Right lobe of liver (tissue), 6 donors: Measurements from ENCODE around the gene DIPK2B. TPM values are rescaled to one million over a fixed set of nuclear protein-coding genes. Genes with fewer than 3 reads are reported as not detected.
A peak's percentile ranks its signal among the peaks of the same experiment; 100 is the strongest.

Source experiments
- ATAC-seq, 4 donors: fragments of 200-7000 bp; cut with Tn5 transposase; one replicate each; pipeline ENCODE4 v1.9.1; 2020; ENCODE audit warnings: mild to moderate bottlenecking in 4 of 4, moderate library complexity in 4 of 4
- DNase-seq, 3 donors: peaks; one replicate each; pipeline ENCODE4 v3.0.0-alpha.2; 2020
- H3K27ac ChIP-seq, 3 donors: fragments of 200-600 bp; one replicate each; pipeline ENCODE4 v1.8.0; 2022
- H3K27me3 ChIP-seq, 2 donors: fragments of 200-600 bp; one replicate each; pipeline ENCODE4 v1.8.0; 2022
- H3K36me3 ChIP-seq, 4 donors: fragments of 200-600 bp; sonication (generic) in 1 of 4; one replicate each; pipeline versions ENCODE4 v1.5.1 to v1.8.0; 2017 to 2022; ENCODE audit warnings: control low read depth in 1 of 4
- H3K4me1 ChIP-seq, 4 donors: fragments of 200-600 bp; sonication (generic) in 1 of 4; one replicate each; pipeline versions ENCODE4 v1.5.1 to v1.8.0; 2017 to 2022; ENCODE audit warnings: control low read depth in 1 of 4
- H3K4me3 ChIP-seq, 3 donors: fragments of 200-600 bp; one replicate each; pipeline ENCODE4 v1.8.0; 2022
- H3K9me3 ChIP-seq, 4 donors: fragments of 200-600 bp; sonication (generic) in 1 of 4; one replicate each; pipeline versions ENCODE4 v1.5.1 to v1.8.0; 2017 to 2022; ENCODE audit warnings: control low read depth in 1 of 4
- CTCF ChIP-seq, 4 donors: fragments of 200-600 bp in 3 of 4; fragments of 450-650 bp in 1 of 4; IDR thresholded peaks; one replicate each; pipeline versions ENCODE4 v1.5.1 to v1.8.0; 2016 to 2022; ENCODE audit warnings: antibody characterized with exemption in 4 of 4, mild to moderate bottlenecking in 2 of 4
- POLR2A ChIP-seq: fragments of 450-650 bp; IDR thresholded peaks from one replicate; pipeline ENCODE4 v1.6.1; 2017; ENCODE audit warnings: antibody characterized with exemption, mild to moderate bottlenecking
- WGBS: methylation state at CpG from one replicate; pipeline ENCODE4 v1.1.6; 2018; ENCODE audit warnings: low coverage, low lambda C conversion rate; ENCODE audit not compliant: insufficient coverage; ENCODE audit errors: missing lambda C conversion rate; 5-methylcytosine and 5-hydroxymethylcytosine counted together
- intact Hi-C, 2 donors: fragments of 100-400 bp; cut with DNase I; formaldehyde crosslinking; loops; one replicate each; pipeline versions ENCODE4 v1.11.2 to v1.14.1; 2022
- total RNA-seq, 6 experiments: library from RNA; depleted of rRNA in 2 of 6; stranded (reverse); fragments of >200 nt in 2 of 6; fragmentation: NEBNext Ultra II Directional in 3 of 6; extraction: Animal tissue kit (Norgen Biotek cat#: 25700) in 3 of 6; gene quantifications; one replicate each; pipeline versions ENCODE4 v1.1.0 to v1.2.4, GENCODE V29; 2016 to 2023
- donor health status: DM: no; HTN: yes; CAD: no.
- donor health status: DM: no; HTN: no; CAD: no.
- donor health status: DM: no; HTN: no; CAD: no.
- donor health status: DM: no; HTN: yes; CAD: no.
- donor health status: DM: no; HTN: yes; CAD: no.

The DIPK2B gene
- total RNA-seq, 6 experiments from 2014 or later: 0.15 to 1.6 (median 0.93) TPM

- Histone ChIP-seq H3K36me3 (no peaks in the 10 kb centered on the region), H3K4me3 (no peak overlapping the region), H3K4me1 (no peaks in the 10 kb centered on the region), H3K27ac (no peak overlapping the region), H3K9me3 (no peaks in the 10 kb centered on the region), H3K27me3 (no peaks in the 10 kb centered on the region)
- 34% methylated on average over 2 of the region's 3 CpGs for WGBS
- intact Hi-C loops: no loop called here
- ATAC-seq (no peak), DNase-seq (no peak)
- TF ChIP-seq CTCF (IDR thresholded peaks at IDR 0.05): no peak
- no peak for TF ChIP-seq POLR2A
These were observed 31.5 kb upstream of the DIPK2B start for GRCh38 chrX:45232139-45232538.

- no peak overlapping the region for H3K4me3 ChIP-seq
- TF ChIP-seq CTCF (IDR thresholded peaks at IDR 0.05) (no peak), POLR2A (no peak)
- no peaks in the 10 kb centered on the region for H3K27me3 ChIP-seq
- ATAC-seq (peak in 2 of 4 donors; percentile 30 to 41), DNase-seq (no peak)
- H3K27ac ChIP-seq: no peak overlapping the region
- intact Hi-C loops: no loop called here
- WGBS: 30% methylated on average over 1 of the region's 1 CpG
- no peaks in the 10 kb centered on the region for H3K9me3 ChIP-seq
- H3K4me1 ChIP-seq: no peaks in the 10 kb centered on the region
- no peaks in the 10 kb centered on the region for H3K36me3 ChIP-seq
These were observed 29.7 kb upstream of the DIPK2B start for GRCh38 chrX:45230410-45230809.

GRCh38 chrX:45229348-45229747, 28.7 kb upstream of the DIPK2B start:
- no CpG with 5 or more reads among the region's 6 CpGs for WGBS
- Histone ChIP-seq H3K4me1 (no peaks in the 10 kb centered on the region), H3K36me3 (no peaks in the 10 kb centered on the region), H3K27me3 (no peaks in the 10 kb centered on the region), H3K4me3 (no peak overlapping the region), H3K9me3 (no peaks in the 10 kb centered on the region), H3K27ac (no peak overlapping the region)
- ATAC-seq (peak in 1 of 4 donors; percentile 24), DNase-seq (no peak)
- TF ChIP-seq CTCF (IDR thresholded peaks at IDR 0.05): no peak
- no peak for TF ChIP-seq POLR2A
- intact Hi-C loops: no loop called here

GRCh38 chrX:45228126-45228525, 27.4 kb upstream of the DIPK2B start:
- WGBS: 75% methylated on average over 2 of the region's 4 CpGs
- no peaks in the 10 kb centered on the region for H3K9me3 ChIP-seq
- TF ChIP-seq POLR2A: no peak
- TF ChIP-seq CTCF (IDR thresholded peaks at IDR 0.05): no peak
- H3K36me3 ChIP-seq: no peaks in the 10 kb centered on the region
- no peak for ATAC-seq
- no peak overlapping the region for H3K4me3 ChIP-seq
- no peaks in the 10 kb centered on the region for H3K27me3 ChIP-seq
- no peak overlapping the region for H3K27ac ChIP-seq
- intact Hi-C loops: no loop called here
- DNase-seq: no peak
- H3K4me1 ChIP-seq: no peaks in the 10 kb centered on the region

- Histone ChIP-seq H3K4me3 (no peak overlapping the region), H3K36me3 (no peaks in the 10 kb centered on the region), H3K27me3 (peaks cover 0 to 11% of the 10 kb centered on the region in 2 donors), H3K27ac (no peak overlapping the region), H3K4me1 (no peaks in the 10 kb centered on the region), H3K9me3 (peaks cover 0 to 3% (median 0%) of the 10 kb centered on the region in 4 donors)
- no peak for TF ChIP-seq CTCF (IDR thresholded peaks at IDR 0.05)
- TF ChIP-seq POLR2A: no peak
- no peak for DNase-seq
- intact Hi-C loops: no loop called here
- no peak for ATAC-seq
These were observed 7.6 kb upstream of the DIPK2B start for GRCh38 chrX:45208121-45208856.
